ENCODE results near the gene LCE3A. TPM values are rescaled to one million over a fixed set of nuclear protein-coding genes. Genes with fewer than 3 reads are reported as not detected.

Gene LCE3A
- total and polyA plus RNA-seq, 2 of the 4 experiments (the other 2 are of a cell fraction) = not detected

GRCh38 chr1:152626744-152627143 lies 3.8 kb upstream of the LCE3A start:
- ChIA-PET CTCF (no interaction called here), POLR2A (ENCODE audit: unreplicated experiment) (no interaction called here)
- H3K4me3 ChIP-seq (ENCODE audit: insufficient read depth, low read depth, low read length) = no peak overlapping the region
- H3K4me1 ChIP-seq (ENCODE audit: control insufficient read depth, insufficient read depth, low read length) = no peaks in the 10 kb centered on the region
- no peak overlapping the region for H2BK120ac ChIP-seq (ENCODE audit: low read depth, low read length)
- H2AK9ac ChIP-seq (replicated peaks; ENCODE audit: low read depth, low read length, poor library complexity) = no peak overlapping the region
- H3K79me1 ChIP-seq (ENCODE audit: low read depth in 1 of 2, low read length in 2 of 2) = no peaks in the 10 kb centered on the region
- no peak overlapping the region for H2BK15ac ChIP-seq (ENCODE audit: low read depth, low read length)
- no peak overlapping the region for H2BK20ac ChIP-seq (ENCODE audit: low read depth, low read length)
- H3K56ac ChIP-seq (ENCODE audit: extremely low read depth, insufficient read depth, low read length) = no peak overlapping the region
- no peak overlapping the region for H2BK5ac ChIP-seq (ENCODE audit: low read depth, low read length, poor library complexity, severe bottlenecking)
- no peaks in the 10 kb centered on the region for H3K9me1 ChIP-seq (ENCODE audit: insufficient read depth, low read length)
- in situ Hi-C loops (cut with MboI; ENCODE audit: low sequenced_read_pairs) = loop anchor here (10.0 kb wide), 1 partner anchor 52 kb away; no protein-coding TSS in a partner anchor
- no peak overlapping the region for H3K4me2 ChIP-seq (ENCODE audit: low read depth, low read length)
- no peak overlapping the region for H3K9ac ChIP-seq (ENCODE audit: low read depth, low read length)
- H4K8ac ChIP-seq (ENCODE audit: low read depth in 2 of 2, low read length in 2 of 2) = no peak overlapping the region
- H2AFZ ChIP-seq (replicated peaks; ENCODE audit: low read length, poor library complexity) = no peak overlapping the region
- no peak overlapping the region for H2AK5ac ChIP-seq (ENCODE audit: low read depth, low read length)
- no peak overlapping the region for H4K5ac ChIP-seq (ENCODE audit: low read depth, low read length)
- dilution Hi-C loops (cut with HindIII; ENCODE audit: low sequenced_read_pairs, unreplicated experiment) = no loop called here
- no peak for DNase-seq
- no peak overlapping the region for H3K14ac ChIP-seq (replicated peaks; ENCODE audit: low read depth, low read length)
- no peak for ATAC-seq (ENCODE audit: low read depth)
- no peak for TF ChIP-seq USF2 (IDR thresholded peaks at IDR 0.05; ENCODE audit: low read depth, low read length)
- TF ChIP-seq, protein P1, sequence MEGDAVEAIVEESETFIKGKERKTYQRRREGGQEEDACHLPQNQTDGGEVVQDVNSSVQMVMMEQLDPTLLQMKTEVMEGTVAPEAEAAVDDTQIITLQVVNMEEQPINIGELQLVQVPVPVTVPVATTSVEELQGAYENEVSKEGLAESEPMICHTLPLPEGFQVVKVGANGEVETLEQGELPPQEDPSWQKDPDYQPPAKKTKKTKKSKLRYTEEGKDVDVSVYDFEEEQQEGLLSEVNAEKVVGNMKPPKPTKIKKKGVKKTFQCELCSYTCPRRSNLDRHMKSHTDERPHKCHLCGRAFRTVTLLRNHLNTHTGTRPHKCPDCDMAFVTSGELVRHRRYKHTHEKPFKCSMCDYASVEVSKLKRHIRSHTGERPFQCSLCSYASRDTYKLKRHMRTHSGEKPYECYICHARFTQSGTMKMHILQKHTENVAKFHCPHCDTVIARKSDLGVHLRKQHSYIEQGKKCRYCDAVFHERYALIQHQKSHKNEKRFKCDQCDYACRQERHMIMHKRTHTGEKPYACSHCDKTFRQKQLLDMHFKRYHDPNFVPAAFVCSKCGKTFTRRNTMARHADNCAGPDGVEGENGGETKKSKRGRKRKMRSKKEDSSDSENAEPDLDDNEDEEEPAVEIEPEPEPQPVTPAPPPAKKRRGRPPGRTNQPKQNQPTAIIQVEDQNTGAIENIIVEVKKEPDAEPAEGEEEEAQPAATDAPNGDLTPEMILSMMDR (conservative IDR thresholded peaks at IDR 0.05; ENCODE audit: low read depth, low read length) = no peak
- TF ChIP-seq CHD1 (IDR thresholded peaks at IDR 0.05; ENCODE audit: low read depth, low read length) = no peak
- no peak for TF ChIP-seq MAZ (IDR thresholded peaks at IDR 0.05; ENCODE audit: borderline replicate concordance, low read depth, low read length)
- TF ChIP-seq BHLHE40 (IDR thresholded peaks at IDR 0.05; ENCODE audit: low read depth, low read length) = no peak
- TF ChIP-seq, protein P2, sequence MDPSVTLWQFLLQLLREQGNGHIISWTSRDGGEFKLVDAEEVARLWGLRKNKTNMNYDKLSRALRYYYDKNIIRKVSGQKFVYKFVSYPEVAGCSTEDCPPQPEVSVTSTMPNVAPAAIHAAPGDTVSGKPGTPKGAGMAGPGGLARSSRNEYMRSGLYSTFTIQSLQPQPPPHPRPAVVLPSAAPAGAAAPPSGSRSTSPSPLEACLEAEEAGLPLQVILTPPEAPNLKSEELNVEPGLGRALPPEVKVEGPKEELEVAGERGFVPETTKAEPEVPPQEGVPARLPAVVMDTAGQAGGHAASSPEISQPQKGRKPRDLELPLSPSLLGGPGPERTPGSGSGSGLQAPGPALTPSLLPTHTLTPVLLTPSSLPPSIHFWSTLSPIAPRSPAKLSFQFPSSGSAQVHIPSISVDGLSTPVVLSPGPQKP (IDR thresholded peaks at IDR 0.05; ENCODE audit: borderline replicate concordance, low read depth, low read length) = no peak
- no peak for TF ChIP-seq POLR2A (IDR thresholded peaks at IDR 0.05; ENCODE audit: low read depth, low read length)
- TF ChIP-seq MAFK (IDR thresholded peaks at IDR 0.05; ENCODE audit: low read depth, low read length) = no peak
- TF ChIP-seq RCOR1 (IDR thresholded peaks at IDR 0.05; ENCODE audit: insufficient replicate concordance, low read length) = no peak
- no peak for TF ChIP-seq SMC3 (IDR thresholded peaks at IDR 0.05; ENCODE audit: low read depth, low read length)
- no peak for TF ChIP-seq MXI1 (IDR thresholded peaks at IDR 0.05; ENCODE audit: borderline replicate concordance, low read depth, low read length)
- no peak for TF ChIP-seq RAD21 (IDR thresholded peaks at IDR 0.05; ENCODE audit: low read length)
- no peak for TF ChIP-seq NFE2L2 (IDR thresholded peaks at IDR 0.05; ENCODE audit: low read depth, low read length)
- TF ChIP-seq RFX5 (IDR thresholded peaks at IDR 0.05; ENCODE audit: low read depth, low read length) = no peak
- TF ChIP-seq FOS (IDR thresholded peaks at IDR 0.05; ENCODE audit: low read depth, low read length) = no peak
- no peak for TF ChIP-seq CEBPB (IDR thresholded peaks at IDR 0.05; ENCODE audit: low read depth, low read length)
- H4K91ac ChIP-seq (ENCODE audit: insufficient read depth, low read depth, low read length) = no peak overlapping the region
- H4K20me1 ChIP-seq (ENCODE audit: insufficient read depth, low read length) = no peaks in the 10 kb centered on the region
- no peaks in the 10 kb centered on the region for H3K27me3 ChIP-seq (ENCODE audit: control insufficient read depth, insufficient read depth, low read length)
- no peak overlapping the region for H3K27ac ChIP-seq (ENCODE audit: insufficient read depth, low read length)
- H3K4ac ChIP-seq (ENCODE audit: low read depth, low read length) = no peak overlapping the region
- H3K36me3 ChIP-seq (ENCODE audit: control insufficient read depth, insufficient read depth, low read length) = no peaks in the 10 kb centered on the region
- no peak overlapping the region for H3K23ac ChIP-seq (ENCODE audit: low read depth, low read length)
- H3K9me3 ChIP-seq (ENCODE audit: control insufficient read depth, insufficient read depth, low read length) = peaks cover 3% of the 10 kb centered on the region; the same call in 1 of the 2 replicates
- intact Hi-C loops (cut with micrococcal nuclease) = no loop called here
- BruUV-seq (replicated peaks) = no TSS peak
- no peak overlapping the region for H3K18ac ChIP-seq (ENCODE audit: low read depth, low read length)
- no CpG with 5 or more reads among the region's 1 CpG for WGBS, 2 experiments (ENCODE audit: extremely low coverage in 2 of 2, insufficient read length in 1 of 2)
